HG02970 (cell line): ENCODE results near the gene OR9Q2.
"Not testable (repeated sequence)": the region's sequence is repeated elsewhere in the genome, so short reads cannot be mapped to it uniquely, and the experiment has no call there.

Experiments
- ATAC-seq: cut with Tn5 transposase; IDR thresholded peaks from one replicate; pipeline ENCODE4 v1.9.1; 2021; ENCODE audit warnings: mild to moderate bottlenecking, moderate library complexity, moderate number of reproducible peaks; ENCODE audit not compliant: unreplicated experiment, low FRiP score

OR9Q2 gene, protein sequence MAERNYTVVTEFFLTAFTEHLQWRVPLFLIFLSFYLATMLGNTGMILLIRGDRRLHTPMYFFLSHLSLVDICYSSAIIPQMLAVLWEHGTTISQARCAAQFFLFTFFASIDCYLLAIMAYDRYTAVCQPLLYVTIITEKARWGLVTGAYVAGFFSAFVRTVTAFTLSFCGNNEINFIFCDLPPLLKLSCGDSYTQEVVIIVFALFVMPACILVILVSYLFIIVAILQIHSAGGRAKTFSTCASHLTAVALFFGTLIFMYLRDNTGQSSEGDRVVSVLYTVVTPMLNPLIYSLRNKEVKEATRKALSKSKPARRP

GRCh38 chr11:58188770-58189169, at the start of gene OR9Q2:
Gene OR9Q2, plus strand, starts transcription at chr11:58189070. Its CDS starts 1,421 bp downstream, at chr11:58190491.
- ATAC-seq, result no peak

- ATAC-seq, result no peak
Measured at GRCh38 chr11:58142761-58143160, 46.1 kb upstream of the OR9Q2 start.

DNA sequence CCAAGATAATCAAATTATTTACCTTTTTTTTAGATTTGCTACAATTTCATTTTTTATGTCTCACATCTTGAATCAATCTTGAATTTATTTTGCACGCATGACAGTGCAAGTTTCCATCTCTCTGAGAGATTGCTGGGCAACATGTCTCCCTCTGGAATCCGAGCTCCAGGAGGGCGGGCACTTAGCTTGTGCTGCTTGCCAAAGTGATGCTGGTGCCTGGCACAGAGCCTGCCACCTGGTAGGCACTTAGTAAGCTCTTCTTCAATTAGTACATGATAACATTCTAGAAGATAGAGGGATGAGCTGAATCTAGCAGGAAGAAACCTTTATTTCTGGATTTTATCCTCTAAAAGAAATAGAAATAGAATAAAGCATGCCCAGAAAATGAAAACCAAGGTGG, 36.1 kb upstream of the OR9Q2 start:
- ATAC-seq, result no peak

DNA sequence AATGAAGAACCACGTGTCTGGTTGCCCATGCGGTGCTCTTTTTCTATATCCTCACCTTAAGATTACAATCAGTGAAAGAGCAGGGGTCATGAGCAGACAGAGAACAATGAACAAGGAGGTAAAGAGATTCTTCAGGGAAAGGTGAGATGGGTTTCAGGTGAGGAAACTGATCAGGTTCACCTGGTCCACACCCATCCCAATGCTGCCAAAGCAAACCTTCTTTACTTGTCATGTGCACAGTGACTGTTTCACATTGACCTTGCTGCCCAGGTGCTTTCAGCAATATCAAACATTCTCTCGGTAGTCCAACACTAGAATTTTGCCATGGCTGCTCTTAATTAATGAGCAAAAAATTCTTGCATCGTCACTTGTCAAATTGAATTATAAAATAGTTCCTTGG, 24.5 kb upstream of the OR9Q2 start:
- ATAC-seq, result no peak

GRCh38 chr11:58164990-58165389, 23.9 kb upstream of the OR9Q2 start:
- ATAC-seq, result no peak

DNA sequence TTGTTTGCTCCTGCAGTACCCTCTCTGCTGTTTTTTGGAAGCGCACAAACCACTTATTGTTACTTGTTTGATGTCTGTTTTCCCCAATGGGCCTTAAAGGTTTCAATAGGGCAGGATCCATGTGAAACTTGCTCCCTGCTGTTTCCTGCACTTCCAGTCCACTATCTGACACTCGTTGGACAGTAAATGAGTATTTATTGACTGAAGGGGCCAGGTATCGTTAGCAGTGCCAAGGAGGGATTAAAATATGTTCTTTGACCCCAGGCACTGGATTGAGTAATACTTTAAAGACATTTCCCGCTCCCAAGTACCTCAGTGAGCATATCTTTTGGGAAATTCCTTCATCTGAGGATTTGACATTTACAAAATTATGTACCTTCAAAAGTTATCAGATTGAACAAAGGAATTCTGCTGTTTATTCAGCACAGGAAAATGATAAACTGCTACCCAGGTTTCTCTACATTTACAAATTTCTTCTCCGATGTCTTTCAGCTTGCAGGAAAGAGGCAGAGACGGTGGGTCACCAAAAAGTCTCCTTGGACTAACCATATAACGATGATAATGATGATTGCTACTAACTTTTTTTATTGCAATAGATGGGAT, 23.3 kb upstream of the OR9Q2 start:
- no peak for ATAC-seq

GRCh38 chr11:58177409-58178054, 11.3 kb upstream of the OR9Q2 start:
- no peak for ATAC-seq

GRCh38 chr11:58178444-58178843, 10.4 kb upstream of the OR9Q2 start:
- no peak for ATAC-seq

DNA sequence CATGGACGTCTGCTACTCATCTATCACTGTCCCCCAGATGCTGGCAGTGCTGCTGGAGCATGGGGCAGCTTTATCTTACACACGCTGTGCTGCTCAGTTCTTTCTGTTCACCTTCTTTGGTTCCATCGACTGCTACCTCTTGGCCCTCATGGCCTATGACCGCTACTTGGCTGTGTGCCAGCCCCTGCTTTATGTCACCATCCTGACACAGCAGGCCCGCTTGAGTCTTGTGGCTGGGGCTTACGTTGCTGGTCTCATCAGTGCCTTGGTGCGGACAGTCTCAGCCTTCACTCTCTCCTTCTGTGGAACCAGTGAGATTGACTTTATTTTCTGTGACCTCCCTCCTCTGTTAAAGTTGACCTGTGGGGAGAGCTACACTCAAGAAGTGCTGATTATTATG, 9.2 kb upstream of the OR9Q2 start:
- no peak for ATAC-seq

DNA sequence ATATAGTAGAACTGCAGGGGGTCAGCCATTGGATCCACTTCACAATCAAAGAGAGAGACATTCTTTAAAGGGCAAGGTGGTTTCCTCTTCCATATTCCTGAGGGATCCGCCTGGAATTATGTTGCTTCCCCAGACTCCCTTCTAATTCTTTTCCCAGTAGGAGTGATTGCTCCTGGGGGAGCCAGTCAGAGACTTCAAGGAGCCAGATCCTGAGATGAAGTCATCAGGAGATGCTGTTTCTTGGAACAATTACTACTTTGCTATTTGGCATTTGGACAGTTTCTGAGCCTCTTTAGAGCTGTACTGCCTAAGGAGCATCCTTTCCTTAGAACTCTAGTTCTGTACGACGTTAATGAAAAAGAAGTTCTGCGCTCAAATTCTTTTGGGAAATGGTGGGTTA, 1.9 kb upstream of the OR9Q2 start:
- ATAC-seq, result no peak

DNA sequence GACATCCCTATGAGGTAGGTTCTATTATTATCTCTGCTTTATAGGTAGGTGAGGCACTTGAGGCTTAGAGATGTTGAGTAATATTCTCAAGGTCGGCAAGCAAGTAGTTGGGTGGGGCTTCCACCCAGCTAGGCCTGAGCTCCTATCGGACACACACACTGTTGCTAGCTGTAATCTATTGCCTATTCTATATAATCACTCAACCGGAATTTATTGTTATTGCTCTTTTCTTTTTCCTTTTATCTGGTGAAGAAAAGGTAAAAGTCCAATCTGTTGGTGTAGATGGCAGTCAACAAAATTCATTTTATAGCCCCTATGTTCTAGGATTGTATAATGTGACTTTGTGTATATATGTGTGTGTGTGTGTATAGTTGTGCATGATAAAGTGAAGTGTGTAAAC, 3.4 kb downstream of the OR9Q2 start:
- ATAC-seq, result no peak

DNA sequence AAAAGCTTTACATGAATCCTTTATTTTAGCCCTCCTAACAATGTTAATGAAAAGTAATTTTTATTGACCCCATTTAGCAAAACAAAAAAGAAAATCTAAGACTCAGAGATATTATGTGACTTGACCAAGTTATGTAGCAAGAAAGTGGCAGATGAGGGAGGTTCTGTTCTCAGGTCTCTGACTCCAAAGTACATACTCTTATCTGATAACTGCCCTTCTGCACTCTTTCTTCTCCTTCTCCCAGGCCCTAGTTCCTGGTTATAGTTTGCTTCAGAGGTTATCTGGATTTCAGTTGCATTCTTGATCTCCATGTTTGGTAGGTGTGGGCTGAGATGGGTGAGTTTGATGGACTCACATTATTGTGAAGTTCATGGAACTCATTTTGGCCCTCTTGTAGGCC, 4.5 kb downstream of the OR9Q2 start:
- ATAC-seq, result no peak

DNA sequence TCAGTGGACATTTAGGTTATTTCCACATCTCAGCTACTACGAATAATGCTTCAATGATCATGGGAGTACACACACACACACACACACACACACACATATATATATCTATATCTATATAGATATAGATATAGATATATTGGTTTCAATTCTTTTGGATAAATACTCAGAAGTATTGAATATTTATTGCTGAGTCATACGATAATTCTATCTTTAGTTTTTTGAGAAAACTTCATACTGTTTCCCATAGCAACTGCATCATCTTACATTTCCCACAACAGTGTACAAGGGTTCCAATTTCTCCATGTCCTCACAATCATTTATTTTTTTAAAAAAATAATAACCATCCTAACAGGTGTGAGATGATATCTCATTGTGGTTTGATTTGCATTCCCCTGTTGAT, 7.1 kb downstream of the OR9Q2 start:
- ATAC-seq, result no peak

DNA sequence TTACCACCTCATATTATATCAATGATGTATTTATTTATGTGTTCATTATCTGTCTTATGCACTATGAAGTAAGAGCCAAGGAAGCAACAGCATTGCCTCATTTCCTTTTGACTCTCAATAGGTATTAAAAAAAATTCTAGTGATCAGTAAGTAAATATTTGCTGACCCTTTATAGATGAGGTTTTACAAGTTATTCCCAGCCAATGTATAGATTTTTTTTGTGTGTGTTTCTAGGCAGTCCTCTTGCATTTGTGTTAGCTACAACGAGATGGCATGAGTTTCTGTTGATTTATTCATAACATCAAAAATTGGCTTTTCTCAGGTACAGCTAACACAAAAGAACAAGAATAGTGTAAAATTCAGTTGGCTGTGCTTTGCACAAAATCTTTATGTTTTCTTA, 10.4 kb downstream of the OR9Q2 start:
- no peak for ATAC-seq

GRCh38 chr11:58204042-58204441, 15.2 kb downstream of the OR9Q2 start, which contains the start of gene OR1S2:
Gene OR1S2, minus strand, starts transcription at chr11:58204142. Its CDS starts 0 bp downstream, at chr11:58204142.
- no peak for ATAC-seq

- not testable (repeated sequence) for ATAC-seq
Measured at GRCh38 chr11:58212420-58212819, 23.6 kb downstream of the OR9Q2 start, which contains the start of gene OR1S1. Gene OR1S1, plus strand, starts transcription at chr11:58212720.

- ATAC-seq, result no peak
Measured at GRCh38 chr11:58216476-58216875, 27.6 kb downstream of the OR9Q2 start.

- ATAC-seq, result no peak
Measured at GRCh38 chr11:58222721-58223120, 33.9 kb downstream of the OR9Q2 start.

- ATAC-seq, result no peak
Measured at GRCh38 chr11:58227956-58228615, 39.2 kb downstream of the OR9Q2 start.
